Measurements from ENCODE around the gene CNTNAP2. TPM values are rescaled to one million over a fixed set of nuclear protein-coding genes. Genes with fewer than 3 reads are reported as not detected.

CNTNAP2 gene
- total and polyA plus RNA-seq, 2 of the 13 experiments (the other 11 are each of a cell fraction or from before 2014, with no cell fraction given) = 0.40 to 0.42 TPM

- no peaks in the 10 kb centered on the region for H4K20me1 ChIP-seq (ENCODE audit: insufficient read depth, low read length)
- H3K4me3 ChIP-seq (replicated peaks in 1 of 3; ENCODE audit: insufficient read depth in 1 of 3, low read depth in 2 of 3, low read length in 3 of 3) = no peak overlapping the region
- H3K36me3 ChIP-seq (replicated peaks in 1 of 2; ENCODE audit: control insufficient read depth in 1 of 2, insufficient read depth in 2 of 2, low read length in 2 of 2) = no peaks in the 10 kb centered on the region
- no peak overlapping the region for H3K27ac ChIP-seq (ENCODE audit: extremely low read length, insufficient read depth, low read length)
- ChIA-PET POLR2A (no interaction called here), CTCF (ENCODE audit: low intra/inter-chr PET ratio, low total read pairs) (no interaction called here)
- in situ Hi-C loops (cut with HindIII; ENCODE audit: extremely low pct_ligation_motif_present, low pct_unique_long_range_greater_than_20kb) (no loop called here), intact Hi-C loops (cut with micrococcal nuclease; ENCODE audit: unreplicated experiment) (no loop called here)
- H3K9ac ChIP-seq (ENCODE audit: insufficient read depth, low read depth, low read length) = no peak overlapping the region
- peaks cover 56% of the 10 kb centered on the region for H3K9me3 ChIP-seq (ENCODE audit: low read length)
- H3K4me2 ChIP-seq (ENCODE audit: low read depth, low read length) = no peak overlapping the region
- H3K27me3 ChIP-seq (ENCODE audit: control insufficient read depth in 1 of 2, insufficient read depth in 2 of 2, low read length in 2 of 2) = no peaks in the 10 kb centered on the region
- no peaks in the 10 kb centered on the region for H3K4me1 ChIP-seq (ENCODE audit: insufficient read depth, low read length)
- no TSS peak for BruUV-seq (replicated peaks)
- WGBS (ENCODE audit: low lambda C conversion rate) = 24% methylated on average over 2 of the region's 2 CpGs
- no peak for FAIRE-seq
- DNase-seq (ENCODE audit: low spot score) = no peak
- no peaks in the 10 kb centered on the region for H3K79me2 ChIP-seq (ENCODE audit: insufficient read depth, low read length)
- H2AFZ ChIP-seq (ENCODE audit: low read length) = no peak overlapping the region
- no peak for TF ChIP-seq AGO2 (optimal IDR thresholded peaks at IDR 0.05; ENCODE audit: low read depth, low read length)
- no peak for TF ChIP-seq SRY (CRISPR knock-in tag; IDR thresholded peaks at IDR 0.05)
- TF ChIP-seq, protein P1, sequence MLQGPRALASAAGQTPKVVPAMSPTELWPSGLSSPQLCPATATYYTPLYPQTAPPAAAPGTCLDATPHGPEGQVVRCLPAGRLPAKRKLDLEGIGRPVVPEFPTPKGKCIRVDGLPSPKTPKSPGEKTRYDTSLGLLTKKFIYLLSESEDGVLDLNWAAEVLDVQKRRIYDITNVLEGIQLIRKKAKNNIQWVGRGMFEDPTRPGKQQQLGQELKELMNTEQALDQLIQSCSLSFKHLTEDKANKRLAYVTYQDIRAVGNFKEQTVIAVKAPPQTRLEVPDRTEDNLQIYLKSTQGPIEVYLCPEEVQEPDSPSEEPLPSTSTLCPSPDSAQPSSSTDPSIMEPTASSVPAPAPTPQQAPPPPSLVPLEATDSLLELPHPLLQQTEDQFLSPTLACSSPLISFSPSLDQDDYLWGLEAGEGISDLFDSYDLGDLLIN (CRISPR knock-in tag; IDR thresholded peaks at IDR 0.05; ENCODE audit: borderline replicate concordance) = no peak
- TF ChIP-seq, protein P2, sequence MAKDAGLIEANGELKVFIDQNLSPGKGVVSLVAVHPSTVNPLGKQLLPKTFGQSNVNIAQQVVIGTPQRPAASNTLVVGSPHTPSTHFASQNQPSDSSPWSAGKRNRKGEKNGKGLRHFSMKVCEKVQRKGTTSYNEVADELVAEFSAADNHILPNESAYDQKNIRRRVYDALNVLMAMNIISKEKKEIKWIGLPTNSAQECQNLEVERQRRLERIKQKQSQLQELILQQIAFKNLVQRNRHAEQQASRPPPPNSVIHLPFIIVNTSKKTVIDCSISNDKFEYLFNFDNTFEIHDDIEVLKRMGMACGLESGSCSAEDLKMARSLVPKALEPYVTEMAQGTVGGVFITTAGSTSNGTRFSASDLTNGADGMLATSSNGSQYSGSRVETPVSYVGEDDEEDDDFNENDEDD (CRISPR knock-in tag; IDR thresholded peaks at IDR 0.05; ENCODE audit: borderline replicate concordance) = no peak
- no peak for TF ChIP-seq ZNF136 (CRISPR knock-in tag; IDR thresholded peaks at IDR 0.05; ENCODE audit: low read depth)
- no peak for TF ChIP-seq ZNF101 (CRISPR knock-in tag; IDR thresholded peaks at IDR 0.05; ENCODE audit: borderline replicate concordance, low read depth)
- TF ChIP-seq CBX1 (IDR thresholded peaks at IDR 0.05; ENCODE audit: low read depth) = no peak
- TF ChIP-seq GABPB1 (CRISPR knock-in tag; IDR thresholded peaks at IDR 0.05) = no peak
- no peak for TF ChIP-seq RBAK (CRISPR knock-in tag; IDR thresholded peaks at IDR 0.05)
- TF ChIP-seq NAIF1 (CRISPR knock-in tag; IDR thresholded peaks at IDR 0.05; ENCODE audit: borderline replicate concordance) = no peak
- no peak for TF ChIP-seq ZMYM2 (CRISPR knock-in tag; IDR thresholded peaks at IDR 0.05)
- no peak for TF ChIP-seq ZSCAN20 (CRISPR knock-in tag; IDR thresholded peaks at IDR 0.05; ENCODE audit: borderline replicate concordance)
- no peak for TF ChIP-seq ATM (IDR thresholded peaks at IDR 0.05; ENCODE audit: borderline replicate concordance)
- no peak for TF ChIP-seq ZSCAN25 (CRISPR knock-in tag; IDR thresholded peaks at IDR 0.05)
- TF ChIP-seq HNF4A (CRISPR knock-in tag; IDR thresholded peaks at IDR 0.05) = no peak
- no peak for TF ChIP-seq ZNF556 (CRISPR knock-in tag; IDR thresholded peaks at IDR 0.05; ENCODE audit: borderline replicate concordance)
- TF ChIP-seq, protein P3, sequence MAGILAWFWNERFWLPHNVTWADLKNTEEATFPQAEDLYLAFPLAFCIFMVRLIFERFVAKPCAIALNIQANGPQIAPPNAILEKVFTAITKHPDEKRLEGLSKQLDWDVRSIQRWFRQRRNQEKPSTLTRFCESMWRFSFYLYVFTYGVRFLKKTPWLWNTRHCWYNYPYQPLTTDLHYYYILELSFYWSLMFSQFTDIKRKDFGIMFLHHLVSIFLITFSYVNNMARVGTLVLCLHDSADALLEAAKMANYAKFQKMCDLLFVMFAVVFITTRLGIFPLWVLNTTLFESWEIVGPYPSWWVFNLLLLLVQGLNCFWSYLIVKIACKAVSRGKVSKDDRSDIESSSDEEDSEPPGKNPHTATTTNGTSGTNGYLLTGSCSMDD (CRISPR knock-in tag; IDR thresholded peaks at IDR 0.05) = no peak
- no peak for TF ChIP-seq ZKSCAN5 (CRISPR knock-in tag; IDR thresholded peaks at IDR 0.05)
- no peak for ATAC-seq
These were observed 459.3 kb downstream of the CNTNAP2 start for GRCh38 chr7:146575903-146576302.
